Measurements from ENCODE around the gene UGP2.
"Not testable (repeated sequence)": the region's sequence is repeated elsewhere in the genome, so short reads cannot be mapped to it uniquely, and the experiment has no call there.

UGP2 gene

GRCh38 chr2:63840081-63840784 is 1.5 kb upstream of the UGP2 start:
- no peak for DNase-seq (ENCODE audit: low read depth in 2 of 2, low spot score in 1 of 2)

GRCh38 chr2:63840785-63841253 is 877 bp upstream of the UGP2 start:
- peak; percentile 95 to 97 for DNase-seq (ENCODE audit: low read depth in 2 of 2, low spot score in 1 of 2)

- DNase-seq (ENCODE audit: low read depth in 2 of 2, low spot score in 1 of 2): no peak
Measured at GRCh38 chr2:63842149-63843061, 709 bp downstream of the UGP2 start.

GRCh38 chr2:63843093-63843492 is 1.4 kb downstream of the UGP2 start:
- no peak for DNase-seq (ENCODE audit: low read depth in 2 of 2, low spot score in 1 of 2)

GRCh38 chr2:63843791-63844190 is 2.1 kb downstream of the UGP2 start:
- no peak for DNase-seq (ENCODE audit: low read depth in 2 of 2, low spot score in 1 of 2)

- no peak for DNase-seq (ENCODE audit: low read depth in 2 of 2, low spot score in 1 of 2)
Measured at GRCh38 chr2:63844616-63845015, 2.9 kb downstream of the UGP2 start.

- no peak for DNase-seq (ENCODE audit: low read depth in 2 of 2, low spot score in 1 of 2)
Measured at GRCh38 chr2:63845866-63846265, 4.2 kb downstream of the UGP2 start.

GRCh38 chr2:63846487-63846886 is 4.8 kb downstream of the UGP2 start:
- no peak for DNase-seq (ENCODE audit: low read depth in 2 of 2, low spot score in 1 of 2)

- not testable (repeated sequence) for DNase-seq (ENCODE audit: low read depth in 2 of 2, low spot score in 1 of 2)
Measured at GRCh38 chr2:63847571-63847970, 5.9 kb downstream of the UGP2 start.

GRCh38 chr2:63849381-63850203 is 7.9 kb downstream of the UGP2 start:
- no peak for DNase-seq (ENCODE audit: low read depth in 2 of 2, low spot score in 1 of 2)

GRCh38 chr2:63850204-63850571 is 8.5 kb downstream of the UGP2 start:
- no peak for DNase-seq (ENCODE audit: low read depth in 2 of 2, low spot score in 1 of 2)

GRCh38 chr2:63850649-63851048 is 9.0 kb downstream of the UGP2 start:
- DNase-seq (ENCODE audit: low read depth in 2 of 2, low spot score in 1 of 2): no peak

- no peak for DNase-seq (ENCODE audit: low read depth in 2 of 2, low spot score in 1 of 2)
Measured at GRCh38 chr2:63851691-63852311, 10.1 kb downstream of the UGP2 start.

- DNase-seq (ENCODE audit: low read depth in 2 of 2, low spot score in 1 of 2): no peak
Measured at GRCh38 chr2:63853527-63854310, 12.0 kb downstream of the UGP2 start.

- no peak for DNase-seq (ENCODE audit: low read depth in 2 of 2, low spot score in 1 of 2)
Measured at GRCh38 chr2:63855418-63856302, 14.0 kb downstream of the UGP2 start.

GRCh38 chr2:63856303-63856603 is 14.6 kb downstream of the UGP2 start:
- peak in 1 of 2 donors; percentile 19 for DNase-seq (ENCODE audit: low read depth in 2 of 2, low spot score in 1 of 2)

GRCh38 chr2:63858291-63858690 is 16.6 kb downstream of the UGP2 start:
- no peak for DNase-seq (ENCODE audit: low read depth in 2 of 2, low spot score in 1 of 2)

- peak in 1 of 2 donors; percentile 19 for DNase-seq (ENCODE audit: low read depth in 2 of 2, low spot score in 1 of 2)
Measured at GRCh38 chr2:63861220-63861822, 19.6 kb downstream of the UGP2 start.

GRCh38 chr2:63862806-63863205 is 21.1 kb downstream of the UGP2 start:
- DNase-seq (ENCODE audit: low read depth in 2 of 2, low spot score in 1 of 2): no peak
